Measurements from ENCODE around the gene HTT-AS.

- no peak for TF ChIP-seq USF2 (IDR thresholded peaks at IDR 0.05; ENCODE audit: borderline replicate concordance, low read depth, low read length)
- TF ChIP-seq CTCF (IDR thresholded peaks at IDR 0.05): no peak
- TF ChIP-seq POLR2AphosphoS5 (IDR thresholded peaks at IDR 0.05; ENCODE audit: low read depth, low read length): no peak
- no peak for TF ChIP-seq IRF3 (IDR thresholded peaks at IDR 0.05; ENCODE audit: low read depth, low read length)
Measured at GRCh38 chr4:3062471-3062870, 11.9 kb downstream of the HTT-AS start.
